Measurements from ENCODE around the gene CADM3.

- TF ChIP-seq CTCF (IDR thresholded peaks at IDR 0.05) (no peak), EZH2 (IDR thresholded peaks at IDR 0.05; ENCODE audit: borderline replicate concordance, insufficient read depth, low read depth, low read length, poor library complexity, severe bottlenecking) (no peak)
Measured at GRCh38 chr1:159184201-159184600, 12.8 kb downstream of the CADM3 start.
